HFF-Myc (cell line): ENCODE data around the gene GUCY2D.

Experiments used
- DNase-seq: peaks from one replicate; pipeline ENCODE4 v3.0.0-alpha.2; 2011; ENCODE audit warnings: low read depth; ENCODE audit errors: extremely low read depth
- H3K4me3 ChIP-seq: replicated peaks from 2 replicates; pipeline ENCODE4 v1.5.1; 2011; ENCODE audit warnings: low read depth, mild to moderate bottlenecking, control low read depth, low read length
- TF ChIP-seq, protein P1 (sequence below): IDR thresholded peaks from 2 replicates; pipeline ENCODE4 v1.5.1; 2012; ENCODE audit warnings: mild to moderate bottlenecking, low read depth, low read length, control low read depth; ENCODE audit errors: missing control alignments

GUCY2D gene

GRCh38 chr17:8003594-8004181 is 1.3 kb downstream of the GUCY2D start:
- TF ChIP-seq, protein P1, sequence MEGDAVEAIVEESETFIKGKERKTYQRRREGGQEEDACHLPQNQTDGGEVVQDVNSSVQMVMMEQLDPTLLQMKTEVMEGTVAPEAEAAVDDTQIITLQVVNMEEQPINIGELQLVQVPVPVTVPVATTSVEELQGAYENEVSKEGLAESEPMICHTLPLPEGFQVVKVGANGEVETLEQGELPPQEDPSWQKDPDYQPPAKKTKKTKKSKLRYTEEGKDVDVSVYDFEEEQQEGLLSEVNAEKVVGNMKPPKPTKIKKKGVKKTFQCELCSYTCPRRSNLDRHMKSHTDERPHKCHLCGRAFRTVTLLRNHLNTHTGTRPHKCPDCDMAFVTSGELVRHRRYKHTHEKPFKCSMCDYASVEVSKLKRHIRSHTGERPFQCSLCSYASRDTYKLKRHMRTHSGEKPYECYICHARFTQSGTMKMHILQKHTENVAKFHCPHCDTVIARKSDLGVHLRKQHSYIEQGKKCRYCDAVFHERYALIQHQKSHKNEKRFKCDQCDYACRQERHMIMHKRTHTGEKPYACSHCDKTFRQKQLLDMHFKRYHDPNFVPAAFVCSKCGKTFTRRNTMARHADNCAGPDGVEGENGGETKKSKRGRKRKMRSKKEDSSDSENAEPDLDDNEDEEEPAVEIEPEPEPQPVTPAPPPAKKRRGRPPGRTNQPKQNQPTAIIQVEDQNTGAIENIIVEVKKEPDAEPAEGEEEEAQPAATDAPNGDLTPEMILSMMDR: no peak
- no peak for DNase-seq
- H3K4me3 ChIP-seq: no peak overlapping the region

GRCh38 chr17:8004899-8005298 is 2.5 kb downstream of the GUCY2D start:
- H3K4me3 ChIP-seq: no peak overlapping the region
- DNase-seq: no peak
- TF ChIP-seq, protein P1: no peak

- no peak for DNase-seq
- no peak overlapping the region for H3K4me3 ChIP-seq
- TF ChIP-seq, protein P1: no peak
These were observed 2.9 kb downstream of the GUCY2D start for GRCh38 chr17:8005357-8005756.

DNA sequence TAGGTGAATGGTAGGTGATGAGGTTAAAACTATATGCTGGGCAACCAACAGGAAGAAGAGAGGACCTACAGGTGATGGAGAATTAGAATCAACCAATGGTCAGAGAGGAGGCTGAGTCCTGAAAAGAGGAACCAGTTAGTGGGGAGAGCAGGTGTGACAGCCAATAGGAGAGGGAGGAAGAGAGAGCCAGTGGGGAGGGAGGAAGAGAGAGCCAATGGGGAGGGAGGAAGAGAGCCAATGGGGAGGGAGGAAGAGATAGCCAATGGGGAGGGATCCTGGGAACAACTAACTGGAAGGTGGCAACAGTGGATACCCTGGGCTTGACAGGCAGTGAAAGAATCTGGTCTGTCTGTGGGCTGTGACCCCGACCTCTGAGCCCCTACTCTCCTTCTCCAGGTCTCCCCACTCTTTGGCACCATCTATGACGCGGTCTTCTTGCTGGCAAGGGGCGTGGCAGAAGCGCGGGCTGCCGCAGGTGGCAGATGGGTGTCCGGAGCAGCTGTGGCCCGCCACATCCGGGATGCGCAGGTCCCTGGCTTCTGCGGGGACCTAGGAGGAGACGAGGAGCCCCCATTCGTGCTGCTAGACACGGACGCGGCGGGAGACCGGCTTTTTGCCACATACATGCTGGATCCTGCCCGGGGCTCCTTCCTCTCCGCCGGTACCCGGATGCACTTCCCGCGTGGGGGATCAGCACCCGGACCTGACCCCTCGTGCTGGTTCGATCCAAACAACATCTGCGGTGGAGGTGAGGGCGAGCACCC is 3.7 kb downstream of the GUCY2D start:
- DNase-seq: no peak
- TF ChIP-seq, protein P1: no peak
- H3K4me3 ChIP-seq: no peak overlapping the region

- H3K4me3 ChIP-seq: no peak overlapping the region
- TF ChIP-seq, protein P1: no peak
- no peak for DNase-seq
These were observed 4.6 kb downstream of the GUCY2D start for GRCh38 chr17:8006836-8007680.

DNA sequence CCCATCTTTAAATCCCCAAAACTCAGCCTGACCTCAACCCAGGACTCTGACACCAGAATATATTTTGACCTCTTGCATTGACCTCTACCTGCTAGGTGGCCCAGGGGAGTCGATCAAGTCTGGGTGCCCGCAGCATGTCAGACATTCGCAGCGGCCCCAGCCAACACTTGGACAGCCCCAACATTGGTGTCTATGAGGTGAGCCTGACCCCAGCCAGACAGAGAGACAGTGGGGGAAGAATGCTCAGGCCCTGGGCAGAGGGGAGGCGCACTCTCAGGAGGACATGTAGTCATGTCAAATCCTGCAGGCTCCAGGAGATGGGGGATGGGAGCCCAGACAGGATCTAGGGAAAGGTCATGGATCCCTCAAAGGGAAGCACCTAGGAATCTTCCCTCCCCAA is 5.4 kb downstream of the GUCY2D start:
- TF ChIP-seq, protein P1: no peak
- H3K4me3 ChIP-seq: no peak overlapping the region
- DNase-seq: no peak
